ENCODE data around the gene MSI2. TPM values are rescaled to one million over a fixed set of nuclear protein-coding genes. Genes with fewer than 3 reads are reported as not detected.
"Not testable (repeated sequence)": the region's sequence is repeated elsewhere in the genome, so short reads cannot be mapped to it uniquely, and the experiment has no call there.

MSI2 gene
- total RNA-seq, 3 donors from 2014 or later = 40.6 to 56.2 (median 54.3) TPM

- no peaks in the 10 kb centered on the region for H3K27me3 Mint-ChIP-seq (ENCODE audit: low read depth)
- H3K4me3 Mint-ChIP-seq = no peak overlapping the region
- DNase-seq (no peak), ATAC-seq (no peak)
- peaks cover 34% of the 10 kb centered on the region for H3K36me3 Mint-ChIP-seq (ENCODE audit: insufficient read depth)
- peaks cover 27% of the 10 kb centered on the region for H3K4me1 Mint-ChIP-seq (ENCODE audit: low read depth)
- no peaks in the 10 kb centered on the region for H3K9me3 Mint-ChIP-seq
Observed at GRCh38 chr17:57299176-57299575, 42.9 kb downstream of the MSI2 start.

- not testable (repeated sequence) for H3K9me3 Mint-ChIP-seq; ATAC-seq; H3K4me3 Mint-ChIP-seq; H3K27me3 Mint-ChIP-seq (ENCODE audit: low read depth); DNase-seq
- H3K4me1 Mint-ChIP-seq (ENCODE audit: low read depth) = peaks cover 15% of the 10 kb centered on the region
- H3K36me3 Mint-ChIP-seq (ENCODE audit: insufficient read depth) = peaks cover 32% of the 10 kb centered on the region
Observed at GRCh38 chr17:57300592-57300991, 44.3 kb downstream of the MSI2 start.

- Mint-ChIP-seq H3K4me1 (ENCODE audit: low read depth) (peaks cover 15% of the 10 kb centered on the region), H3K27me3 (ENCODE audit: low read depth) (no peaks in the 10 kb centered on the region), H3K9me3 (no peaks in the 10 kb centered on the region), H3K36me3 (ENCODE audit: insufficient read depth) (peaks cover 32% of the 10 kb centered on the region), H3K4me3 (no peak overlapping the region)
- ATAC-seq = no peak
- DNase-seq = no peak
Observed at GRCh38 chr17:57302690-57303465, 46.6 kb downstream of the MSI2 start.

- Mint-ChIP-seq H3K27me3 (ENCODE audit: low read depth) (no peaks in the 10 kb centered on the region), H3K4me3 (no peak overlapping the region), H3K36me3 (ENCODE audit: insufficient read depth) (peaks cover 21% of the 10 kb centered on the region), H3K4me1 (ENCODE audit: low read depth) (peaks cover 16% of the 10 kb centered on the region), H3K9me3 (no peaks in the 10 kb centered on the region)
- no peak for ATAC-seq
- no peak for DNase-seq
Observed at GRCh38 chr17:57305144-57305728, 48.9 kb downstream of the MSI2 start.

- H3K4me1 Mint-ChIP-seq (ENCODE audit: low read depth) = peaks cover 16% of the 10 kb centered on the region
- ATAC-seq = no peak
Observed at GRCh38 chr17:57305908-57306504, 49.7 kb downstream of the MSI2 start.

GRCh38 chr17:57308543-57309186 is 52.3 kb downstream of the MSI2 start:
- Mint-ChIP-seq H3K4me1 (ENCODE audit: low read depth) (peaks cover 8% of the 10 kb centered on the region), H3K9me3 (no peaks in the 10 kb centered on the region), H3K4me3 (no peak overlapping the region), H3K36me3 (ENCODE audit: insufficient read depth) (peaks cover 18% of the 10 kb centered on the region), H3K27me3 (ENCODE audit: low read depth) (no peaks in the 10 kb centered on the region)
- DNase-seq = no peak
- no peak for ATAC-seq

More at GRCh38 chr17:57305908-57306504, 49.7 kb downstream of the MSI2 start:
- no peaks in the 10 kb centered on the region for H3K27me3 Mint-ChIP-seq (ENCODE audit: low read depth)
- H3K36me3 Mint-ChIP-seq (ENCODE audit: insufficient read depth) = peaks cover 14% of the 10 kb centered on the region
- no peak overlapping the region for H3K4me3 Mint-ChIP-seq
- DNase-seq = no peak
- H3K9me3 Mint-ChIP-seq = no peaks in the 10 kb centered on the region

GRCh38 chr17:57309479-57309878 is 53.2 kb downstream of the MSI2 start:
- DNase-seq = no peak
- no peak for ATAC-seq
- Mint-ChIP-seq H3K36me3 (ENCODE audit: insufficient read depth) (peaks cover 18% of the 10 kb centered on the region), H3K4me3 (no peak overlapping the region), H3K9me3 (no peaks in the 10 kb centered on the region), H3K4me1 (ENCODE audit: low read depth) (peaks cover 6% of the 10 kb centered on the region), H3K27me3 (ENCODE audit: low read depth) (no peaks in the 10 kb centered on the region)

- DNase-seq (no peak), ATAC-seq (no peak)
- Mint-ChIP-seq H3K4me3 (no peak overlapping the region), H3K27me3 (ENCODE audit: low read depth) (no peaks in the 10 kb centered on the region), H3K36me3 (ENCODE audit: insufficient read depth) (peaks cover 18% of the 10 kb centered on the region), H3K4me1 (ENCODE audit: low read depth) (peaks cover 3% of the 10 kb centered on the region), H3K9me3 (no peaks in the 10 kb centered on the region)
Observed at GRCh38 chr17:57311281-57312216, 55.2 kb downstream of the MSI2 start.

GRCh38 chr17:57312242-57312641 is 55.9 kb downstream of the MSI2 start:
- Mint-ChIP-seq H3K27me3 (ENCODE audit: low read depth) (no peaks in the 10 kb centered on the region), H3K36me3 (ENCODE audit: insufficient read depth) (peaks cover 18% of the 10 kb centered on the region), H3K4me3 (no peak overlapping the region)

GRCh38 chr17:57313097-57313835 is 56.9 kb downstream of the MSI2 start:
- H3K4me1 Mint-ChIP-seq (ENCODE audit: low read depth) = peaks cover 1% of the 10 kb centered on the region
- H3K36me3 Mint-ChIP-seq (ENCODE audit: insufficient read depth) = peaks cover 14% of the 10 kb centered on the region
- DNase-seq (no peak), ATAC-seq (no peak)
- H3K27me3 Mint-ChIP-seq (ENCODE audit: low read depth) = no peaks in the 10 kb centered on the region
- H3K9me3 Mint-ChIP-seq = no peaks in the 10 kb centered on the region
- no peak overlapping the region for H3K4me3 Mint-ChIP-seq

More at GRCh38 chr17:57312242-57312641, 55.9 kb downstream of the MSI2 start:
- Mint-ChIP-seq H3K9me3 (no peaks in the 10 kb centered on the region), H3K4me1 (ENCODE audit: low read depth) (peaks cover 3% of the 10 kb centered on the region)
- no peak for DNase-seq
- ATAC-seq = no peak

- no peaks in the 10 kb centered on the region for H3K27me3 Mint-ChIP-seq (ENCODE audit: low read depth)
- DNase-seq = no peak
- no peaks in the 10 kb centered on the region for H3K9me3 Mint-ChIP-seq
- ATAC-seq = no peak
- peaks cover 7% of the 10 kb centered on the region for H3K36me3 Mint-ChIP-seq (ENCODE audit: insufficient read depth)
- no peak overlapping the region for H3K4me3 Mint-ChIP-seq
- H3K4me1 Mint-ChIP-seq (ENCODE audit: low read depth) = peaks cover 1% of the 10 kb centered on the region
Observed at GRCh38 chr17:57315061-57316015, 59.0 kb downstream of the MSI2 start.

GRCh38 chr17:57316361-57316760 is 60.0 kb downstream of the MSI2 start:
- Mint-ChIP-seq H3K27me3 (ENCODE audit: low read depth) (no peaks in the 10 kb centered on the region), H3K4me1 (ENCODE audit: low read depth) (peaks cover 1% of the 10 kb centered on the region), H3K9me3 (no peaks in the 10 kb centered on the region), H3K4me3 (no peak overlapping the region), H3K36me3 (ENCODE audit: insufficient read depth) (peaks cover 7% of the 10 kb centered on the region)
- DNase-seq = no peak
- ATAC-seq = no peak

All from activated T-cell treated with anti-CD3 and anti-CD28 coated beads, Interleukin-2, amount 50 U/mL, for 4 hours (primary cell).